Retinal pigment epithelial cell (primary cell): ENCODE measurements around the gene EIF2D.
A peak's percentile ranks its signal among the peaks of the same experiment; 100 is the strongest.
"Not testable (repeated sequence)": the region's sequence is repeated elsewhere in the genome, so short reads cannot be mapped to it uniquely, and the experiment has no call there.

Source experiments
- DNase-seq: peaks from one replicate; pipeline ENCODE4 v3.0.0-alpha.2; 2010; ENCODE audit warnings: low read depth
- H3K4me3 ChIP-seq: 2 replicates; pipeline ENCODE4 v1.5.1; 2011; ENCODE audit warnings: mild to moderate bottlenecking, low read length, control low read depth, moderate library complexity
- TF ChIP-seq, protein P1 (sequence below): conservative IDR thresholded peaks from 2 replicates; pipeline ENCODE4 v1.5.1; 2011; ENCODE audit warnings: low read depth, low read length, control low read depth, inconsistent platforms

Gene EIF2D

DNA sequence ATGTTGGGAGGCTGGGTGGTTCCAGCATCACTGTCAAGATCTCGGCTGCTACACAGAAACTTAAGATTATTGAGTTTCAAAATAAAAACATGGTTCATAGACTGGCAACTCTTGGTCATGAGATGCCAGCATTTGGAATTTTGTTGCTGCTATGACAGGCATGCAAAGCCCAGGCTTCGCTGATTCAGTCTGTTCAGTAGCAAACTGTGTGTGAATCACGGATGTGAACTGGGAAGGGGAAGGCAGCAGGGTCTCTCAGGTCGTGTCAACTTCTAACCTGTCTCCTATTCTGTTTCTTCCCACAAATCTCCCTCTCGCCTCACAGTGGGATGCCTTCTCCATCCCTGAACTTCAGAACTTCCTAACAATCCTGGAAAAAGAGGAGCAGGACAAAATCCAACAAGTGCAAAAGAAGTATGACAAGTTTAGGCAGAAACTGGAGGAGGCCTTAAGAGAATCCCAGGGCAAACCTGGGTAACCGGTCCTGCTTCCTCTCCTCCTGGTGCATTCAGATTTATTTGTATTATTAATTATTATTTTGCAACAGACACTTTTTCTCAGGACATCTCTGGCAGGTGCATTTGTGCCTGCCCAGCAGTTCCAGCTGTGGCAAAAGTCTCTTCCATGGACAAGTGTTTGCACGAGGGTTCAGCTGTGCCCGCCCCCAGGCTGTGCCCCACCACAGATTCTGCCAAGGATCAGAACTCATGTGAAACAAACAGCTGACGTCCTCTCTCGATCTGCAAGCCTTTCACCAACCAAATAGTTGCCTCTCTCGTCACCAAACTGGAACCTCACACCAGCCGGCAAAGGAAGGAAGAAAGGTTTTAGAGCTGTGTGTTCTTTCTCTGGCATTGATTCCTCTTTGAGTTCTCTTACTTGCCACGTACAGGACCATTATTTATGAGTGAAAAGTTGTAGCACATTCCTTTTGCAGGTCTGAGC, 25.5 kb downstream of the EIF2D start:
- DNase-seq: no peak
- H3K4me3 ChIP-seq: no peak overlapping the region
- TF ChIP-seq, protein P1, sequence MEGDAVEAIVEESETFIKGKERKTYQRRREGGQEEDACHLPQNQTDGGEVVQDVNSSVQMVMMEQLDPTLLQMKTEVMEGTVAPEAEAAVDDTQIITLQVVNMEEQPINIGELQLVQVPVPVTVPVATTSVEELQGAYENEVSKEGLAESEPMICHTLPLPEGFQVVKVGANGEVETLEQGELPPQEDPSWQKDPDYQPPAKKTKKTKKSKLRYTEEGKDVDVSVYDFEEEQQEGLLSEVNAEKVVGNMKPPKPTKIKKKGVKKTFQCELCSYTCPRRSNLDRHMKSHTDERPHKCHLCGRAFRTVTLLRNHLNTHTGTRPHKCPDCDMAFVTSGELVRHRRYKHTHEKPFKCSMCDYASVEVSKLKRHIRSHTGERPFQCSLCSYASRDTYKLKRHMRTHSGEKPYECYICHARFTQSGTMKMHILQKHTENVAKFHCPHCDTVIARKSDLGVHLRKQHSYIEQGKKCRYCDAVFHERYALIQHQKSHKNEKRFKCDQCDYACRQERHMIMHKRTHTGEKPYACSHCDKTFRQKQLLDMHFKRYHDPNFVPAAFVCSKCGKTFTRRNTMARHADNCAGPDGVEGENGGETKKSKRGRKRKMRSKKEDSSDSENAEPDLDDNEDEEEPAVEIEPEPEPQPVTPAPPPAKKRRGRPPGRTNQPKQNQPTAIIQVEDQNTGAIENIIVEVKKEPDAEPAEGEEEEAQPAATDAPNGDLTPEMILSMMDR: no peak

DNA sequence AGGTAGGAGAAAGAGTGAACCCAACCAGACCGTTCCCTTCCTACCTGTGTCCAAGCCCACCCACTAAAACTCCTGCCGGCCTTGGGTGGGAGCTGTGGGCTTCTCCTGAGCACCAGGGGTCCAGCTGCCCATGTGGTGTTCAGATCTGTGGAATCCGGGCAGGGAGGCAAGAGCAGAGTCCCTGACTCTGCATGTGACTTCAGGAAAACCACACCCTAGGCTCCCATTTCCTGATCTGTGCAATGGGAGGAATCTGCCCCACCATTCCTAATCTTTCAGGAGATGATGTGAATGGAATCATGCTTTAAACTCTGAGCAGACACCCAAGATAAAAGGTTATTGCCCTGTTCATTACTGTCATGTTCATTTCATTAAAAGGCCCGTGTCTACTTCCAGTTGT, 27.6 kb downstream of the EIF2D start:
- H3K4me3 ChIP-seq: no peak overlapping the region
- TF ChIP-seq, protein P1: no peak
- DNase-seq: no peak

DNA sequence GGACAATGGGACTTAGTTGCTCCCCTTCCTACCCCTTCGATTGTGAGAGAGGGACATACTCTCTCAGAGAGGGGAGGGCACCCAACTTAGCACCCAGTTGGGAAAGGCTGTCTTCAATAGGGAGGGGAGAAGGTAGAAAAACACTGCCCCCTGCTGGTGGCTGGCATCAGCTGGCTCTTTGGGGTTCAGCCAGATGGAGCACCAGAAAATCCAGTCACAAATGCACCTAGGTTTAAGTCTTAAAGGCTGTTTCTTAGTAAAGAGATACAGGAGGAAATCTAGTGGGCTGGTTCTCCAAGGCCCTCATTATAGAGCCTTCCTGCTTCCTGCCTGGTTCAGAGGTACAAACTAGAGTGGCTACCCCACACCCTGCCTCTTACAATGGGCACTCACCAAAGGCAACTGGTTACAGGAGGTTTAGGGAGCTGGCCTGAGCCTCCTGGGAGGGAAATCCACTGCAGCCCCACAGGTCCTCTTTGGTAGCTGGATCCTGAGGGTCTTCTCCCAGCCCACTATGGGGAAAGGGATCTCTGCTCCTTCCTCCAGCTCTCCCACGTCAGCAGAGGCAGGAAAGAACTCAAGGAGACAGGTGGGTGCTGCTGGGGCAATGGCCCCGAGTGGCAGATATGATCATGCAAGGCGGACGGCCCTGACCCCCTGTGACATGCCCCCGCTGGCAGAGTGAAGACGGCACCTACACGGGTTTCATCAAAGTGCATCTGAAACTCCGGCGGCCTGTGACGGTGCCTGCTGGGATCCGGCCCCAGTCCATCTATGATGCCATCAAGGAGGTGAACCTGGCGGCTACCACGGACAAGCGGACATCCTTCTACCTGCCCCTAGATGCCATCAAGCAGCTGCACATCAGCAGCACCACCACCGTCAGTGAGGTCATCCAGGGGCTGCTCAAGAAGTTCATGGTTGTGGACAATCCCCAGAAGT, 28.3 kb downstream of the EIF2D start:
- no peak overlapping the region for H3K4me3 ChIP-seq
- DNase-seq: no peak
- TF ChIP-seq, protein P1: peak; percentile 96

DNA sequence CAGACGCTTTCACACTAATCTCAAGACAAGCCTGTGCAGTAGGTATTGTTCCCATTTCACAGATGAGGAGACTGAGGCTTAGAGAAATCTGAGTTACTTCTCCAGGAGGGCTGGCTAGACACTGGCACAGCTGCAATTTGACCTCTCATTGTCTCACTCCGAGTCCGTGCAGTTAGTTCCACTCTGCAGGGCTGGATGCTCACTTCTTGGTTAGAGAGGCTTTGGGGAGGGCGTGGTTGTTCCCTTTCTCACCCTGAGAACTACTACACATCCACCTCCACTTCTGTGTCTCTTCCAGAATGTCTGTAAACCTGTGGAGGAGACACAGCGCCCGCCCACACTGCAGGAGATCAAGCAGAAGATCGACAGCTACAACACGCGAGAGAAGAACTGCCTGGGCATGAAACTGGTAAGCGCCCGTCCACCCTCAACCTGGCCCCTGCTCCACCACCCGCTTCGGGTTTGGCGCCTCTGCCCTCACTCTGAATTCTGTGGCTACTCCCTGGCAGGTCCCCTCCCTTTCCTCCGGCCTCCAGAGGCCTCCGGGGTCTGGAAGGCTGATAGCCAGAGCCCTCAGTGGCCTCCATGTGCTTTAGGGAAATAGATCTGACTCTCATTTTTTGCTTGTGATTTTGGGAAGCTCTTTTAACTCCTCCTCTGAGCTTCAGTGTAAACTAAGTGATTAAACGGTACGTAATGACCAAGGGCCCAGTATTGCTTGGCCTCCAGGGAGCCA, 29.1 kb downstream of the EIF2D start:
- no peak overlapping the region for H3K4me3 ChIP-seq
- DNase-seq: no peak
- TF ChIP-seq, protein P1: no peak

DNA sequence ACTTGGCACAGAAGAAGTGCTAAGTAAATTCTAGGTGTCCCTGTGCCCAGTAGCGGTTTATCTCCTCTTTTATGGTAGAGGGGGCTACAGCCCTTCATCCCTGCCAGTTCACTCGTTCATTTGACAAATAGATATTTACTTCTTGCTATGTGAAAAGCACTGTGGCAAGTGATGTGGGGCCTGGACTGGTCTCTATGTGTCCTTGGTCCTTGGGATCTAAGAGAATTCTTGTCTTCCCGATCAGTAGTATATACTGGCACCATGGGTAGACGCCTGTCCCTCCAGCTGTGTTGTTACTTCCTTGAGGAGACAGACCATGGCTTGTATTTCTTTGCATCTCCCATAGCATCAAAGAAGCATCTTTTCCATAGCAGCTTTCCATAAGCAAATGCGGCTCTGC, 29.7 kb downstream of the EIF2D start:
- no peak for DNase-seq
- no peak overlapping the region for H3K4me3 ChIP-seq
- TF ChIP-seq, protein P1: no peak

DNA sequence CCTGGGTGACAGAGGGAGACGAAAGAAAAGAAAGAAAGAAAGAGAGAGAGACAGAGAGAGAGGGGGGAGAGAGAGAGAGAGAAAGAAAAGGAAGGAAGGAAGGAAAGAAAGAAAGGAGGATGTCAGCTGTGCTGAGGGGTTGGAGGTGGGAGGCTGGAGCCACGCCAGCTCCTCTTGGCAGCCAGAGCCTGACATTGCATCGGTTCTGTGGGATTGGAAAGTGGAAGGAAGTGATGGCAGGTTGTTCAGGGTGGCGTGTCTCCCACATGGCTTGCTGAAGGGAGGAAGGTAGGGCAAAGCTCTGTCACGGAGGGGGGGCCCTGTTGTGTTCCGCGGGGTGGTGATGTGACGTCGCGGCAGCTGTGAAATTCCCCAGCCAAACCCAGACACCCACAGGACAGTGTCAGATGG, 30.7 kb downstream of the EIF2D start:
- no peak overlapping the region for H3K4me3 ChIP-seq
- no peak for DNase-seq
- TF ChIP-seq, protein P1: no peak

DNA sequence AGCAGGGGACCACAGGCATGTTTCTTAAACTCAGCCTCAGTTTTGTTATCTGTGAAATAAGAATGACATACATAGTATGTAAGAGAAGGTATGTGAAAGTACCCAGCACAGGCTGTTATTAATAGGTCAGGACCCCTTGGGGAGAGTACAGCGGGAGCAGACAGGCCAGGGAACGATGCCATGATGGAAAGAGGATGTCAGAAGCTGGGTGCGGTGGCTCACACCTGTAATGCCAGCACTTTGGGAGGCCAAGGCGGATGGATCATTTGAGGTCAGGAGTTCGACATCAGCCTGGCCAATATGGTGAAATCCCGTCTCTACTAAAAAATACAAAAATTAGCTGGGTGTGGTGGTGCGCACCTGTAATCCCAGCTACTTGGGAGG, 31.2 kb downstream of the EIF2D start:
- H3K4me3 ChIP-seq, DNase-seq: not testable (repeated sequence)
